GM23338 (cell line): ENCODE results near the gene GRID1.

ENCODE experiments used
- CTCF ChIP-seq, 2 experiments: fragments of 200-600 bp in 1 of 2; sonication (generic) in 1 of 2; conservative IDR thresholded peaks; 2 replicates each; pipeline versions ENCODE4 v1.5.1 to v1.6.1; 2016 to 2017; ENCODE audit warnings: antibody characterized with exemption in 2 of 2, low read depth in 2 of 2, mild to moderate bottlenecking in 2 of 2, moderate library complexity in 1 of 2
- TF ChIP-seq, protein P1 (sequence below): IDR thresholded peaks from 2 replicates; pipeline ENCODE4 v1.6.1; 2016; ENCODE audit warnings: antibody characterized with exemption

DNA sequence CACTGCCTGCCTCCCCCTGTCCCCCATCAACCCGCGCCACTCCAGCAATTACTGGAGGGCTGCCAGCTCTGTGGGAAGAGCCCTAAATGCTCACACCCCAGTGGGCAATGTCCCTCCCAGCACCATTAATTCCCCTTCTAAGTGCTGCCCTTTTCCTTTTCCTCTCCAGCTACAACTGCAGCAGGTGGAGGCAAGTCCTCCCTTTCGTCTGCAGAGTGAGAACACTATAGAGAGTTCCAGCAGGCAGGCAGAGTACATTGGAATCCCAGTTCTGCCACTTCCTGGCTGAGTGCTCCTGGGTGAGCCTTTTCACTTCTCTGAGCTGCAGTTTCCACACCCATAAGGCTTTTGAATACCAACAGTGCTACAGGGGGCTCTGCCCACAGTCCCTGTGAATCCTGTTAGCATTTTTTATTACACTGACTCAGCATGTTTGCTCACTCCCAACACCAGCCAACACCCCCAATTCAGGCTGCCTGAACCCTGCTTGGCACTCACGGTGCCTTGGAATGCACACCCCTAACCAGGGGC is 447.0 kb downstream of the GRID1 start:
- no peak for TF ChIP-seq CTCF (conservative IDR thresholded peaks at IDR 0.05; ENCODE audit: low read depth in 2 of 2)
- TF ChIP-seq, protein P1, sequence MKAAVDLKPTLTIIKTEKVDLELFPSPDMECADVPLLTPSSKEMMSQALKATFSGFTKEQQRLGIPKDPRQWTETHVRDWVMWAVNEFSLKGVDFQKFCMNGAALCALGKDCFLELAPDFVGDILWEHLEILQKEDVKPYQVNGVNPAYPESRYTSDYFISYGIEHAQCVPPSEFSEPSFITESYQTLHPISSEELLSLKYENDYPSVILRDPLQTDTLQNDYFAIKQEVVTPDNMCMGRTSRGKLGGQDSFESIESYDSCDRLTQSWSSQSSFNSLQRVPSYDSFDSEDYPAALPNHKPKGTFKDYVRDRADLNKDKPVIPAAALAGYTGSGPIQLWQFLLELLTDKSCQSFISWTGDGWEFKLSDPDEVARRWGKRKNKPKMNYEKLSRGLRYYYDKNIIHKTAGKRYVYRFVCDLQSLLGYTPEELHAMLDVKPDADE, result no peak
